HepG2 (cell line): ENCODE measurements around the gene HIC1. TPM values are rescaled to one million over a fixed set of nuclear protein-coding genes. Genes with fewer than 3 reads are reported as not detected.
A peak's percentile ranks its signal among the peaks of the same experiment; 100 is the strongest.

Source experiments
- AKAP8 ChIP-seq: sonication (generic); formaldehyde crosslinking; IDR thresholded peaks from 2 replicates; pipeline ENCODE4 v1.5.1; 2020; ENCODE audit warnings: mild to moderate bottlenecking, missing genetic modification reagents
- ATF2 ChIP-seq: sonication (generic); formaldehyde crosslinking; IDR thresholded peaks from 2 replicates; pipeline ENCODE4 v1.4.0; 2020; ENCODE audit warnings: missing genetic modification reagents
- DZIP1 ChIP-seq: sonication (generic); formaldehyde crosslinking; IDR thresholded peaks from 2 replicates; pipeline ENCODE4 v1.5.0; 2020; ENCODE audit warnings: mild to moderate bottlenecking, missing genetic modification reagents
- EEA1 ChIP-seq: sonication (generic); formaldehyde crosslinking; IDR thresholded peaks from 2 replicates; pipeline ENCODE4 v1.5.1; 2020; ENCODE audit warnings: mild to moderate bottlenecking, missing genetic modification reagents, borderline replicate concordance
- FIP1L1 ChIP-seq: fragments of 200-400 bp; formaldehyde crosslinking; IDR thresholded peaks from 2 replicates; pipeline ENCODE4 v1.6.1; 2018; ENCODE audit warnings: low read depth, mild to moderate bottlenecking, low read length, moderate library complexity, borderline replicate concordance; ENCODE audit not compliant: insufficient read depth
- FLYWCH1 ChIP-seq: sonication (generic); formaldehyde crosslinking; IDR thresholded peaks from 2 replicates; pipeline ENCODE4 v1.8.1; 2023; ENCODE audit warnings: mild to moderate bottlenecking, missing genetic modification reagents
- KAT7 ChIP-seq: IDR thresholded peaks from 2 replicates; pipeline ENCODE4 v1.6.1; 2018; ENCODE audit warnings: borderline replicate concordance, missing compliant biosample characterization
- PHF20 ChIP-seq: sonication (generic); formaldehyde crosslinking; IDR thresholded peaks from 2 replicates; pipeline ENCODE4 v1.5.0; 2020; ENCODE audit warnings: mild to moderate bottlenecking, missing genetic modification reagents
- SRSF1 ChIP-seq: fragments of 200-400 bp; formaldehyde crosslinking; optimal IDR thresholded peaks from 2 replicates; pipeline ENCODE3; 2017; ENCODE audit warnings: mild to moderate bottlenecking, low read depth, low read length, moderate library complexity
- TOE1 ChIP-seq: sonication (generic); formaldehyde crosslinking; IDR thresholded peaks from 2 replicates; pipeline ENCODE4 v1.4.0; 2020; ENCODE audit warnings: mild to moderate bottlenecking, missing genetic modification reagents
- XRCC5 ChIP-seq: fragments of 200-400 bp; formaldehyde crosslinking; optimal IDR thresholded peaks from 2 replicates; pipeline ENCODE3; 2017; ENCODE audit warnings: mild to moderate bottlenecking, low read length
- ZNF160 ChIP-seq: sonication (generic); formaldehyde crosslinking; IDR thresholded peaks from 2 replicates; pipeline ENCODE4 v1.8.0; 2022; ENCODE audit warnings: mild to moderate bottlenecking, inconsistent platforms, missing genetic modification reagents
- ZNF253 ChIP-seq: sonication (generic); formaldehyde crosslinking; IDR thresholded peaks from 2 replicates; pipeline ENCODE4 v1.8.0; 2022; ENCODE audit warnings: mild to moderate bottlenecking, missing genetic modification reagents, borderline replicate concordance
- ZNF263 ChIP-seq: sonication (generic); formaldehyde crosslinking; IDR thresholded peaks from 2 replicates; pipeline ENCODE4 v1.4.0; 2020; ENCODE audit warnings: missing genetic modification reagents
- ZNF354B ChIP-seq: sonication (generic); formaldehyde crosslinking; IDR thresholded peaks from 2 replicates; pipeline ENCODE4 v1.8.0; 2022; ENCODE audit warnings: mild to moderate bottlenecking, missing genetic modification reagents
- ZNF451 ChIP-seq: sonication (generic); formaldehyde crosslinking; IDR thresholded peaks from 2 replicates; pipeline ENCODE4 v1.5.0; 2020; ENCODE audit warnings: mild to moderate bottlenecking, missing genetic modification reagents
- ZNF546 ChIP-seq: sonication (generic); formaldehyde crosslinking; conservative IDR thresholded peaks from 2 replicates; pipeline ENCODE4 v1.8.1; 2023; ENCODE audit warnings: mild to moderate bottlenecking, missing genetic modification reagents
- ZNF547 ChIP-seq: sonication (generic); formaldehyde crosslinking; IDR thresholded peaks from 2 replicates; pipeline ENCODE4 v1.5.1; 2020; ENCODE audit warnings: mild to moderate bottlenecking, missing genetic modification reagents
- ZNF567 ChIP-seq: sonication (generic); formaldehyde crosslinking; IDR thresholded peaks from 2 replicates; pipeline ENCODE4 v1.8.1; 2023; ENCODE audit warnings: mild to moderate bottlenecking, missing genetic modification reagents, borderline replicate concordance
- ZNF883 ChIP-seq: sonication (generic); formaldehyde crosslinking; IDR thresholded peaks from 2 replicates; pipeline ENCODE4 v1.5.1; 2020; ENCODE audit warnings: mild to moderate bottlenecking, missing genetic modification reagents; ENCODE audit errors: not compliant biosample characterization
- ZSCAN21 ChIP-seq: sonication (generic); formaldehyde crosslinking; IDR thresholded peaks from 2 replicates; pipeline ENCODE4 v1.8.0; 2022; ENCODE audit warnings: mild to moderate bottlenecking, missing genetic modification reagents, moderate library complexity, borderline replicate concordance
- polyA plus RNA-seq, 8 experiments: library from polyadenylated mRNA; depleted of rRNA in 3 of 8; stranded (reverse) in 7 of 8; unstranded in 1 of 8; fragments of >200 nt; fragmentation: Illumina TruSeq in 4 of 8; extraction: Trizol in 4 of 8; gene quantifications; 2 replicates each; pipeline versions ENCODE4 v1.2.1 to v1.2.3, GENCODE V29; 2011 to 2016; ENCODE audit warnings: low read depth in 4 of 8, missing spikeins in 1 of 8, mixed read lengths in 1 of 8; ENCODE audit not compliant: insufficient read depth in 1 of 8
- total RNA-seq, 5 experiments: library from RNA; depleted of rRNA; stranded (reverse); fragments of >200 nt; fragmentation: Illumina TruSeq; extraction: Trizol; gene quantifications; 2 replicates each; pipeline ENCODE4 v1.2.3, GENCODE V29; 2016; ENCODE audit warnings: low read depth in 1 of 5
- TF ChIP-seq, protein P1 (sequence below): sonication (generic); formaldehyde crosslinking; IDR thresholded peaks from 2 replicates; pipeline ENCODE4 v1.4.0; 2020; ENCODE audit warnings: missing genetic modification reagents

The HIC1 gene
- total and polyA plus RNA-seq, 2 of the 13 experiments (the other 11 are each of a cell fraction or from before 2014, with no cell fraction given): 0.04 to 0.31 TPM

- TF ChIP-seq ZNF354B (CRISPR knock-in tag) (peak; percentile 72; the same call in 1 of the 2 replicates), FLYWCH1 (CRISPR knock-in tag) (no peak), PHF20 (CRISPR knock-in tag) (no peak), ZNF160 (0 out of 2 replicates have a peak, but pooled peaks have one; percentile 2), XRCC5 (peak; percentile 72), ZNF253 (CRISPR knock-in tag) (no peak), ZNF547 (CRISPR knock-in tag) (no peak; the same call in 1 of the 2 replicates), TOE1 (CRISPR knock-in tag) (no peak), ZNF546 (CRISPR knock-in tag) (no peak), ZNF883 (CRISPR knock-in tag) (peak; percentile 6), DZIP1 (CRISPR knock-in tag) (no peak), ZNF451 (no peak), KAT7 (CRISPR knock-in tag) (0 out of 2 replicates have a peak, but pooled peaks have one; percentile 52), ZNF567 (CRISPR knock-in tag) (no peak), FIP1L1 (no peak), SRSF1 (peak; percentile 47), EEA1 (CRISPR knock-in tag) (no peak), AKAP8 (no peak), ATF2 (no peak), ZSCAN21 (0 out of 2 replicates have a peak, but pooled peaks have one; percentile 82), ZNF263 (CRISPR knock-in tag) (peak; percentile 61; the same call in 1 of the 2 replicates)
- TF ChIP-seq, protein P1, sequence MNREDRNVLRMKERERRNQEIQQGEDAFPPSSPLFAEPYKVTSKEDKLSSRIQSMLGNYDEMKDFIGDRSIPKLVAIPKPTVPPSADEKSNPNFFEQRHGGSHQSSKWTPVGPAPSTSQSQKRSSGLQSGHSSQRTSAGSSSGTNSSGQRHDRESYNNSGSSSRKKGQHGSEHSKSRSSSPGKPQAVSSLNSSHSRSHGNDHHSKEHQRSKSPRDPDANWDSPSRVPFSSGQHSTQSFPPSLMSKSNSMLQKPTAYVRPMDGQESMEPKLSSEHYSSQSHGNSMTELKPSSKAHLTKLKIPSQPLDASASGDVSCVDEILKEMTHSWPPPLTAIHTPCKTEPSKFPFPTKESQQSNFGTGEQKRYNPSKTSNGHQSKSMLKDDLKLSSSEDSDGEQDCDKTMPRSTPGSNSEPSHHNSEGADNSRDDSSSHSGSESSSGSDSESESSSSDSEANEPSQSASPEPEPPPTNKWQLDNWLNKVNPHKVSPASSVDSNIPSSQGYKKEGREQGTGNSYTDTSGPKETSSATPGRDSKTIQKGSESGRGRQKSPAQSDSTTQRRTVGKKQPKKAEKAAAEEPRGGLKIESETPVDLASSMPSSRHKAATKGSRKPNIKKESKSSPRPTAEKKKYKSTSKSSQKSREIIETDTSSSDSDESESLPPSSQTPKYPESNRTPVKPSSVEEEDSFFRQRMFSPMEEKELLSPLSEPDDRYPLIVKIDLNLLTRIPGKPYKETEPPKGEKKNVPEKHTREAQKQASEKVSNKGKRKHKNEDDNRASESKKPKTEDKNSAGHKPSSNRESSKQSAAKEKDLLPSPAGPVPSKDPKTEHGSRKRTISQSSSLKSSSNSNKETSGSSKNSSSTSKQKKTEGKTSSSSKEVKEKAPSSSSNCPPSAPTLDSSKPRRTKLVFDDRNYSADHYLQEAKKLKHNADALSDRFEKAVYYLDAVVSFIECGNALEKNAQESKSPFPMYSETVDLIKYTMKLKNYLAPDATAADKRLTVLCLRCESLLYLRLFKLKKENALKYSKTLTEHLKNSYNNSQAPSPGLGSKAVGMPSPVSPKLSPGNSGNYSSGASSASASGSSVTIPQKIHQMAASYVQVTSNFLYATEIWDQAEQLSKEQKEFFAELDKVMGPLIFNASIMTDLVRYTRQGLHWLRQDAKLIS (CRISPR knock-in tag): no peak
Observed at GRCh38 chr17:2054512-2055291, at the start of gene HIC1 (continued).
